NCI-H1048 (cell line): ENCODE measurements around the gene TFRC.
"Not testable (repeated sequence)": the region's sequence is repeated elsewhere in the genome, so short reads cannot be mapped to it uniquely, and the experiment has no call there.

ENCODE experiments used
- DNase-seq: peaks from one replicate; lab custom pipeline; 2025; lab: John Stamatoyannopoulos, UW

The TFRC gene

DNA sequence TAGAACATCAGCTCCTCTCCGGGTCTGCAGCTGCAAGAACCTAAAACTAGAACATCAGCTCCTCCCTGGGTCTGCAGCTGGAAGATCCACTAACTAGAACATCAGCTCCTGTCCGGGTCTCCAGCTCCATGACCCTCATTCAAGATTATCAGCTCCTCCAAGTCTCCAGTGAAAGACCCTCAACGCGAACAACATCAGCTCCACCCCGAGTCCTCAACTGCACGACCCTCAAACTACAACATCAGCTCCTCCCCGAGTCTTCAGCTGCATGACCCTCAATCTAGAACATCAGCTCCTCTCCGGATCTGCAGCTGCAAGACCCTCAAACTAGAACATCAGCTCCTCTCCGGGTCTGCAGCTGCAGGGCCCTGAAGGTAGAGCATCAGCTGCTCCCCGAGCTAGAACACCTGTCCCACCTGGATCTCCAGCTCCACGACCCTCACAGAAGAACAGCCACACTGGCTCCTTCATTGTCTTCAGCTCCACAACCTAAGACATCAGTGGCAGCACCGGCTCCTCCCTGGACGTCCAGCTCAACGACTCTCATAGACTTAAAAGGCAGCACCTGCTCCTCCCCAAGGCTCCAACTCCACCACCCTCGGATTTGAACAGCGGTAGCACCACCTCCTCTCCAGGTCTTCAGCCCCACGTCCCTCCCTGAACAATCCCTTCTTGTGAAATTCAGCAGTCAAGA lies 77.4 kb downstream of the TFRC start:
- DNase-seq = not testable (repeated sequence)

DNA sequence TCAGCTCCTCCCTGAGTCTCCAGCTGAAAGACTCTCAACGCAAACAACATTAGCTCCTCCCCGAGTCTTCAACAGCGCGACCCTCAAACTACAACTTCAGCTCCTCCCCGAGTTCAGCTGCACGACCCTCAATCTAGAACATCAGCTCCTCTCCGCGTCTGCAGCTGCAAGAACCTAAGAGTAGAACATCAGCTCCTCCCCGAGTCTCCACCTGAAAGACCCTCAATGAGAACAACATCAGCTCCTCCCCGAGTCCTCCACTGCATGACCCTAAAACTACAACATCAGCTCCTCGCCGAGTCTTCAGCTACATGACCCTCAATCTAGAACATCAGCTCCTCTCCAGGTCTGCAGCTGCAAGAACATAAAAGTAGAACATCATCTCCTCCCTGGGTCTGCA lies 78.3 kb downstream of the TFRC start:
- no peak for DNase-seq

DNA sequence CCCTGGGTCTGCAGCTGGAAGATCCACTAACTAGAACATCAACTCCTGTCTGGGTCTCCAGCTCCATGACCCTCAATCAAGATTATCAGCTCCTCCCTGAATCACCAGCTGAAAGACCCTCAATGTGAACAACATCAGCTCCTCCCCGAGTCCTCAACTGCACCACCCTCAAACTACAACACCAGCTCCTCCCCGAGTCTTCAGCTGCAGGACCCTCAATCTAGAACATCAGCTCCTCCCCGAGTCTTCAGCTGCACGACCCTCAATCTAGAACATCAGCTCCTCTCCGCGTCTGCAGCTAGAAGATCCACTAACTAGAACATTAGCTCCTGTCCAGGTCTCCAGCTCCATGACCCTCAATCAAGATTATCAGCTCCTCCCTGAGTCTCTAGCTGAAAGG lies 79.2 kb downstream of the TFRC start:
- DNase-seq = not testable (repeated sequence)

DNA sequence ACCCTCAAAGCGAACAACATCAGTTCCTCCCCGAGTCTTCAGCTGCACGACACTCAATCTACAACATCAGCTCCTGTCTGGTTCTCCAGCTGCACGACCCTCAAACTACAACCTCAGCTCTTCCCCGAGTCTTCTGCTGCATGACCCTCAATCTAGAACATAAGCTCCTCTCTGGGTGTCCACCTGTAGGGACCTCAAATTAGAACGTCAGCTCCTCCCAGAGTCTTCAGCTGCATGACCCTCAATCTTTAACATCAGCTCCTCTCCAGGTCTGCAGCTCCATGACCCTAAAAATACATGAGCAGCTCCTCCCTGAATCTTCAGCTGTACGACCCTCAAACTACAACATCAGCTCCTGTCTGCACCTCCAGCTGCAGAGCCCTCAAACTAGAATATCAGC lies 80.7 kb downstream of the TFRC start:
- DNase-seq = not testable (repeated sequence)

DNA sequence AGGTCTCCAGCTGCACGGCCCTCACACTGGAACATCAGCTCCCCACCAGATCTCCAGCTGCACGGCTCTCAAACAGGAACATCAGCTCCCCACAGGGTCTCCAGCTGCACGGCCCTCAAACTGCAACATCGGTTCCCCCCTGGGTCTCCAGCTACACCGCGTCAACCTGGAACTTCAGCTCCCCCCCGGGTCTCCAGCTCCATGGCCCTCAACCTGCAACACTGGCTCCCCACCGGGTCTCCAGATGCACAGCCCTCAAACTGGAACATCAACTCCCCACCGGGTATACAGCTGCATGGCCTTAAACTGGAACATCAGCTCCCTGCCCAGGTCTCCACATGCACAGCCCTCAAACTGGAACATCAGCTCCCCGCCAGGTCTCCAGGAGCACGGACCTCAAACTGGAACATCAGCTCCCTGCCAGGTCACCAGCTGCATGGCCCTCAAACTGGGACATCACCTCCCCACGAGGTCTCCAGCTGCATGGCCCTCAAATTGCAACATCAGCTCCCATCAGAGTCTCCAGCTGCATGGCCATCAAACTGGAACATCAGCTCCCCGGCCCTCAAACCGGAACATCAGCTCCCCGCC lies 81.4 kb downstream of the TFRC start:
- not testable (repeated sequence) for DNase-seq

DNA sequence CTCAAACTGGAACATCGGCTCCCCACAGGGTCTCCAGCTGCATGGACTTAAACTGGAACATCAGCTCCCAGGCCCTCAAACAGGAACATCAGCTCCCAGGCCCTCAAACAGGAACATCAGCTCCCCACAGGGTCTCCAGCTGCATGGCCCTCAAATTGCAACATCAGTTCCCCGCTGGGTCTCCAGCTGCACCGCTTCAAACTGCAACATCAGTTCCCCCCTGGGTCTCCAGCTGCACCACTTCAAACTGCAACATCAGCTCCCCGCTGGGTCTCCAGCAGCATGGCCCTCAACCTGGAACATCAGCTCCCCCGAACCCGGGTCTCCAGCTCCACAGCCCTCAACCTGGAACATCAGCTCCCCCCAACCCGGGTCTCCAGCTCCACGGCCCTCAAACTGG lies 82.0 kb downstream of the TFRC start:
- DNase-seq = no peak
